GM21360 (cell line): Measurements from ENCODE around the gene CDH15.
"Not testable (repeated sequence)": the region's sequence is repeated elsewhere in the genome, so short reads cannot be mapped to it uniquely, and the experiment has no call there.

Experiments used
- ATAC-seq: cut with Tn5 transposase; IDR thresholded peaks from one replicate; pipeline ENCODE4 v1.9.1; 2021; ENCODE audit warnings: mild to moderate bottlenecking, moderate library complexity; ENCODE audit not compliant: unreplicated experiment

CDH15 gene

GRCh38 chr16:89155851-89156739, 15.5 kb upstream of the CDH15 start:
- ATAC-seq, result no peak

- no peak for ATAC-seq
Measured at GRCh38 chr16:89156740-89157645, 14.6 kb upstream of the CDH15 start.

GRCh38 chr16:89157778-89158177, 13.8 kb upstream of the CDH15 start:
- ATAC-seq, result no peak

GRCh38 chr16:89159066-89159849, 12.3 kb upstream of the CDH15 start:
- no peak for ATAC-seq

GRCh38 chr16:89159850-89160354, 11.6 kb upstream of the CDH15 start:
- ATAC-seq, result no peak

GRCh38 chr16:89160977-89161701, 10.4 kb upstream of the CDH15 start:
- ATAC-seq, result no peak

- no peak for ATAC-seq
Measured at GRCh38 chr16:89161763-89162713, 9.5 kb upstream of the CDH15 start.

GRCh38 chr16:89163297-89163696, 8.3 kb upstream of the CDH15 start:
- no peak for ATAC-seq

GRCh38 chr16:89164436-89164835, 7.1 kb upstream of the CDH15 start:
- no peak for ATAC-seq

GRCh38 chr16:89164847-89165680, 6.5 kb upstream of the CDH15 start:
- no peak for ATAC-seq

- not testable (repeated sequence) for ATAC-seq
Measured at GRCh38 chr16:89165681-89165979, 5.9 kb upstream of the CDH15 start.

GRCh38 chr16:89166696-89167424, 4.7 kb upstream of the CDH15 start:
- ATAC-seq, result no peak

GRCh38 chr16:89167425-89167941, 4.1 kb upstream of the CDH15 start:
- no peak for ATAC-seq

- ATAC-seq, result no peak
Measured at GRCh38 chr16:89168381-89169189, 3.0 kb upstream of the CDH15 start.

GRCh38 chr16:89169778-89170177, 1.8 kb upstream of the CDH15 start:
- no peak for ATAC-seq

- ATAC-seq, result no peak
Measured at GRCh38 chr16:89170346-89171215, 967 bp upstream of the CDH15 start.
